GM21526 (cell line): ENCODE results near the gene FSD2.
"Not testable (repeated sequence)": the region's sequence is repeated elsewhere in the genome, so short reads cannot be mapped to it uniquely, and the experiment has no call there.

Source experiments
- ATAC-seq: cut with Tn5 transposase; IDR thresholded peaks from one replicate; pipeline ENCODE4 v1.9.1; 2021; ENCODE audit warnings: moderate library complexity; ENCODE audit not compliant: unreplicated experiment, low FRiP score

Gene FSD2

GRCh38 chr15:82798531-82799166 lies 7.2 kb downstream of the FSD2 start:
- no peak for ATAC-seq

- no peak for ATAC-seq
Measured at GRCh38 chr15:82798104-82798503, 7.8 kb downstream of the FSD2 start.

GRCh38 chr15:82793737-82794136 lies 12.1 kb downstream of the FSD2 start:
- ATAC-seq = no peak

- no peak for ATAC-seq
Measured at GRCh38 chr15:82792068-82792467, 13.8 kb downstream of the FSD2 start.

- no peak for ATAC-seq
Measured at GRCh38 chr15:82790321-82790720, 15.5 kb downstream of the FSD2 start.

- no peak for ATAC-seq
Measured at GRCh38 chr15:82789491-82789890, 16.4 kb downstream of the FSD2 start.

GRCh38 chr15:82788496-82788895 lies 17.4 kb downstream of the FSD2 start:
- ATAC-seq = no peak

- ATAC-seq = no peak
Measured at GRCh38 chr15:82781349-82781748, 24.5 kb downstream of the FSD2 start.

- no peak for ATAC-seq
Measured at GRCh38 chr15:82778755-82779154, 27.1 kb downstream of the FSD2 start.

- no peak for ATAC-seq
Measured at GRCh38 chr15:82774496-82774895, 31.4 kb downstream of the FSD2 start.

GRCh38 chr15:82771789-82772607 lies 33.9 kb downstream of the FSD2 start:
- ATAC-seq = no peak

GRCh38 chr15:82768414-82769054 lies 37.3 kb downstream of the FSD2 start:
- ATAC-seq = no peak

GRCh38 chr15:82767163-82767829 lies 38.6 kb downstream of the FSD2 start:
- no peak for ATAC-seq

GRCh38 chr15:82766201-82766600 lies 39.7 kb downstream of the FSD2 start:
- not testable (repeated sequence) for ATAC-seq

- ATAC-seq = no peak
Measured at GRCh38 chr15:82764740-82765139, 41.1 kb downstream of the FSD2 start.

GRCh38 chr15:82764117-82764490 lies 41.8 kb downstream of the FSD2 start:
- no peak for ATAC-seq

- no peak for ATAC-seq
Measured at GRCh38 chr15:82763361-82764116, 42.3 kb downstream of the FSD2 start.

GRCh38 chr15:82751308-82751707 lies 54.6 kb downstream of the FSD2 start:
- ATAC-seq = no peak

GRCh38 chr15:82750831-82751180 lies 55.1 kb downstream of the FSD2 start:
- peak; percentile 21 for ATAC-seq
